H9 (cell line): Measurements from ENCODE around the gene ZNF132. TPM values are rescaled to one million over a fixed set of nuclear protein-coding genes. Genes with fewer than 3 reads are reported as not detected.

Experiments used
- DNase-seq: peaks from one replicate; pipeline ENCODE4 v3.0.0-alpha.2; 2017
- H2AFZ ChIP-seq: one replicate; pipeline ENCODE4 v1.6.1; 2013; ENCODE audit warnings: mild to moderate bottlenecking, low read length, control low read depth, moderate library complexity
- H2AK5ac ChIP-seq: 2 replicates; pipeline ENCODE4 v1.6.1; 2013; ENCODE audit warnings: low read length, control low read depth, mixed read lengths; ENCODE audit not compliant: insufficient read length
- H2BK120ac ChIP-seq: one replicate; pipeline ENCODE4 v1.6.1; 2013; ENCODE audit warnings: low read depth, mild to moderate bottlenecking, low read length, control low read depth, inconsistent platforms; ENCODE audit not compliant: poor library complexity, severe bottlenecking
- H2BK12ac ChIP-seq: 2 replicates; pipeline ENCODE4 v1.6.1; 2013; ENCODE audit warnings: low read length, control low read depth, mixed read lengths, low read depth; ENCODE audit not compliant: insufficient read length
- H2BK15ac ChIP-seq: 2 replicates; pipeline ENCODE4 v1.6.1; 2013; ENCODE audit warnings: low read depth, low read length, control low read depth
- H2BK20ac ChIP-seq: one replicate; pipeline ENCODE4 v1.6.1; 2013; ENCODE audit warnings: low read depth, mild to moderate bottlenecking, low read length, control low read depth, inconsistent platforms; ENCODE audit not compliant: poor library complexity, severe bottlenecking
- H2BK5ac ChIP-seq: 2 replicates; pipeline ENCODE4 v1.6.1; 2013; ENCODE audit warnings: low read length, control low read depth, mixed read lengths; ENCODE audit not compliant: insufficient read length
- H3K14ac ChIP-seq: 2 replicates; pipeline ENCODE4 v1.6.1; 2013; ENCODE audit warnings: low read length, control low read depth; ENCODE audit not compliant: insufficient read depth
- H3K18ac ChIP-seq: 2 replicates; pipeline ENCODE4 v1.6.1; 2013; ENCODE audit warnings: low read depth, mild to moderate bottlenecking, mixed read lengths, low read length, control low read depth; ENCODE audit not compliant: insufficient read length
- H3K23ac ChIP-seq: 2 replicates; pipeline ENCODE4 v1.6.1; 2013; ENCODE audit warnings: low read length, control low read depth, mixed read lengths, low read depth; ENCODE audit not compliant: insufficient read length
- H3K23me2 ChIP-seq: 2 replicates; pipeline ENCODE4 v1.6.1; 2013; ENCODE audit warnings: low read depth, mild to moderate bottlenecking, mixed read lengths, low read length, control low read depth; ENCODE audit not compliant: insufficient read length, poor library complexity, severe bottlenecking
- H3K27ac ChIP-seq: 2 replicates; pipeline ENCODE4 v1.5.1; 2013; ENCODE audit warnings: low read length, control low read depth, mixed read lengths, low read depth; ENCODE audit not compliant: insufficient read length
- H3K27me3 ChIP-seq: 2 replicates; pipeline ENCODE4 v1.6.1; 2013; ENCODE audit warnings: low read length, control low read depth, inconsistent platforms; ENCODE audit not compliant: insufficient read depth
- H3K4ac ChIP-seq: 2 replicates; pipeline ENCODE4 v1.6.1; 2013; ENCODE audit warnings: low read depth, mild to moderate bottlenecking, control low read depth, inconsistent platforms, low read length, moderate library complexity
- H3K4me1 ChIP-seq: 2 replicates; pipeline ENCODE4 v1.6.1; 2013; ENCODE audit warnings: low read length, control low read depth, inconsistent platforms; ENCODE audit not compliant: insufficient read depth
- H3K4me2 ChIP-seq: 2 replicates; pipeline ENCODE4 v1.6.1; 2013; ENCODE audit warnings: low read length, control low read depth, mixed read lengths; ENCODE audit not compliant: insufficient read length, insufficient read depth
- H3K56ac ChIP-seq: 2 replicates; pipeline ENCODE4 v1.6.1; 2013; ENCODE audit warnings: low read depth, mild to moderate bottlenecking, mixed read lengths, low read length, control low read depth; ENCODE audit not compliant: insufficient read length
- H3K79me1 ChIP-seq: 2 replicates; pipeline ENCODE4 v1.6.1; 2013; ENCODE audit warnings: low read depth, mild to moderate bottlenecking, moderate library complexity, low read length, control low read depth, inconsistent platforms; ENCODE audit not compliant: insufficient read depth, poor library complexity, severe bottlenecking
- H3K79me2 ChIP-seq: 2 replicates; pipeline ENCODE4 v1.6.1; 2013; ENCODE audit warnings: low read length, control low read depth, inconsistent platforms; ENCODE audit not compliant: insufficient read depth
- H3K9ac ChIP-seq: 2 replicates; pipeline ENCODE4 v1.6.1; 2013; ENCODE audit warnings: low read length, control low read depth, mixed read lengths; ENCODE audit not compliant: insufficient read length; ENCODE audit errors: extremely low read depth
- H3K9me3 ChIP-seq: one replicate; pipeline ENCODE4 v1.6.1; 2013; ENCODE audit warnings: low read depth, low read length, inconsistent platforms; ENCODE audit not compliant: control insufficient read depth
- H3T11ph ChIP-seq: one replicate; pipeline ENCODE4 v1.6.1; 2013; ENCODE audit warnings: mild to moderate bottlenecking, low read length, control low read depth, inconsistent platforms
- H4K20me1 ChIP-seq: one replicate; pipeline ENCODE4 v1.6.1; 2013; ENCODE audit not compliant: control insufficient read depth, insufficient read length, insufficient read depth
- H4K5ac ChIP-seq: 2 replicates; pipeline ENCODE4 v1.6.1; 2013; ENCODE audit warnings: low read depth, mild to moderate bottlenecking, mixed read lengths, low read length, control low read depth; ENCODE audit not compliant: insufficient read length
- H4K8ac ChIP-seq: replicated peaks from 2 replicates; pipeline ENCODE4 v1.6.1; 2013; ENCODE audit warnings: low read length, control low read depth, mixed read lengths, low read depth; ENCODE audit not compliant: insufficient read length
- H4K91ac ChIP-seq: 2 replicates; pipeline ENCODE4 v1.6.1; 2013; ENCODE audit warnings: low read depth, mild to moderate bottlenecking, moderate library complexity, mixed read lengths, low read length, control low read depth; ENCODE audit not compliant: insufficient read length
- H3K27ac Mint-ChIP-seq, 3 experiments: 2 replicates in 2 of 3; 3 replicates in 1 of 3; pipeline ENCODE4 v1.8.0; 2020 to 2021; ENCODE audit warnings: mixed read lengths in 3 of 3, mild to moderate bottlenecking in 1 of 3, moderate library complexity in 1 of 3
- H3K27me3 Mint-ChIP-seq: 2 replicates; pipeline ENCODE4 v1.8.0; 2021; ENCODE audit warnings: low read depth, mild to moderate bottlenecking, moderate library complexity, mixed read lengths
- H3K36me3 Mint-ChIP-seq, 3 experiments: 2 replicates in 2 of 3; 3 replicates in 1 of 3; pipeline ENCODE4 v1.8.0; 2020 to 2021; ENCODE audit warnings: low read depth in 3 of 3, mixed read lengths in 3 of 3; ENCODE audit not compliant: insufficient read depth in 1 of 3
- H3K4me1 Mint-ChIP-seq, 2 experiments: 2 replicates each; pipeline ENCODE4 v1.8.0; 2020; ENCODE audit warnings: mixed read lengths in 2 of 2
- H3K4me3 Mint-ChIP-seq, 2 experiments: 2 replicates in 1 of 2; 3 replicates in 1 of 2; pipeline ENCODE4 v1.8.0; 2020 to 2021; ENCODE audit warnings: mild to moderate bottlenecking in 2 of 2, mixed read lengths in 2 of 2, moderate library complexity in 1 of 2
- H3K9me3 Mint-ChIP-seq, 2 experiments: 2 replicates in 1 of 2; 3 replicates in 1 of 2; pipeline ENCODE4 v1.8.0; 2020; ENCODE audit warnings: mild to moderate bottlenecking in 2 of 2, mixed read lengths in 2 of 2, moderate library complexity in 1 of 2
- WGBS: extraction: QIAGEN DNeasy Blood & Tissue Kit; methylation state at CpG from one replicate; pipeline ENCODE4 v1.1.7; 2013; ENCODE audit warnings: missing lambda C conversion rate, low lambda C conversion rate, mixed read lengths; ENCODE audit not compliant: insufficient read length; ENCODE audit errors: extremely low coverage; 5-methylcytosine and 5-hydroxymethylcytosine counted together
- total RNA-seq: library from RNA; stranded (reverse); gene quantifications from 2 replicates; pipeline ENCODE4 v1.2.1, GENCODE V29; 2021
- TF ChIP-seq, protein P1 (sequence below): fragments of 200-600 bp; sonication (generic); conservative IDR thresholded peaks from 3 replicates; pipeline ENCODE4 v1.8.0; 2021; ENCODE audit warnings: antibody characterized with exemption, mild to moderate bottlenecking

Gene ZNF132
- total RNA-seq, 1 experiment from 2014 or later: 0.24 TPM

DNA sequence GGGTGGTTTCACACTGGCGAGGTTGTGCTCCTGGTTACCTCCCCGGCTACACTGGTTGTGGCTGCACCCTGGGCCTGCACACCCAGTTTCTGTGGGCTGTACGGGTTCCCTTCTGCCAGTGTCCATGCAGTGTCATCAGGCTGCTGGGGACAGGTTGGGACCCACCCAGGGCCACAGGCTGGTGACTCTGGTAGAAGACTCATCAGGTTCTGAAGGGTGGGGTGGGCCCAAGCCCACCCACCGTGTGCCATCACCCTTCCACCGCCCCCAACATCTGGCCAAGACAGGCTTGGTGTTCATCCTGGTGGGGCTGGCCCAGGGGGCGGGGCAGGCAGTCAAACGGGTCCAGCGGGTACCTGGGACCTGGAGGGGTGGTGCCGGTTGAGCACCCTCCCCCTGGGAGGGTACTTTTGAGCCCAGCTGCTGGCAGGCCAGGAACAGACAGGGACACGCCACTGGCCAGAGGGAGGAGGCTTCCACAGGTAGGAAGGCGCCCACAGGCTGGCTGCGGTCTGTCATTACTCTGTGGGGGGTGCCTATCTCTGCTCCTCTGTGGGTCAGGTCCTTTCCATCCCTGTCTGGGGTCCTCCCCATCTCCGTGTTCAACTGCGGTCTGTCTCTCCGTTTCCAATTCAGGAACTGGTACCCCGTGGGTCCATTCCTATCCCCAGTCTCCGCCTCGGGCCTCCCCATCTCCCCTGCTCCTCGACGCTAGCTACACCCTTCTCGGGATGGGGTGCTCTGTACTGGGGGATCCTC is 44.6 kb downstream of the ZNF132 start, which contains the start of gene RNF225:
TSS of gene RNF225 (plus strand) at position 437 of the 759 bp plus-strand sequence. CDS start 434 bp downstream, outside the sequence.
- H3K4me2 ChIP-seq: peak within 1 kb of the TSS; percentile 30

More for the DNA sequence above, 44.6 kb downstream of the ZNF132 start, which contains the start of gene RNF225:
- H3K36me3 Mint-ChIP-seq: peaks cover 37 to 47% (median 40%) of the 10 kb centered on the region in 3 experiments; a peak in 6 of 7 replicates
- Histone ChIP-seq H3K79me1 (peaks cover 3% of the 10 kb centered on the region), H2AK5ac (no peak within 1 kb of the TSS), H4K20me1 (peaks cover 5% of the 10 kb centered on the region), H3K56ac (no peak within 1 kb of the TSS), H2BK20ac (no peak within 1 kb of the TSS), H3K27me3 (no peaks in the 10 kb centered on the region; the same call in 1 of the 2 replicates), H3K4ac (no peak within 1 kb of the TSS), H3K9me3 (no peaks in the 10 kb centered on the region), H3K18ac (peak within 1 kb of the TSS; percentile 22), H4K5ac (no peak within 1 kb of the TSS), H4K91ac (no peak within 1 kb of the TSS), H3K23ac (no peak within 1 kb of the TSS), H2BK5ac (no peak within 1 kb of the TSS), H3K79me2 (no peaks in the 10 kb centered on the region), H3K14ac (no peak within 1 kb of the TSS), H3K27ac (no peak within 1 kb of the TSS), H3K9ac (no peak within 1 kb of the TSS), H2BK15ac (no peak within 1 kb of the TSS), H4K8ac (no peak within 1 kb of the TSS), H2BK12ac (no peak within 1 kb of the TSS), H3T11ph (no peak within 1 kb of the TSS), H2BK120ac (no peak within 1 kb of the TSS), H3K4me1 (no peaks in the 10 kb centered on the region), H2AFZ (no peak within 1 kb of the TSS), H3K23me2 (peaks cover 7% of the 10 kb centered on the region)
- DNase-seq: peak; percentile 88
- H3K4me3 Mint-ChIP-seq: peak within 1 kb of the TSS; percentile 55 to 69
- H3K27ac Mint-ChIP-seq: peak within 1 kb of the TSS; percentile 50 to 90 (median 85); a peak in 5 of 7 replicates
- TF ChIP-seq, protein P1, sequence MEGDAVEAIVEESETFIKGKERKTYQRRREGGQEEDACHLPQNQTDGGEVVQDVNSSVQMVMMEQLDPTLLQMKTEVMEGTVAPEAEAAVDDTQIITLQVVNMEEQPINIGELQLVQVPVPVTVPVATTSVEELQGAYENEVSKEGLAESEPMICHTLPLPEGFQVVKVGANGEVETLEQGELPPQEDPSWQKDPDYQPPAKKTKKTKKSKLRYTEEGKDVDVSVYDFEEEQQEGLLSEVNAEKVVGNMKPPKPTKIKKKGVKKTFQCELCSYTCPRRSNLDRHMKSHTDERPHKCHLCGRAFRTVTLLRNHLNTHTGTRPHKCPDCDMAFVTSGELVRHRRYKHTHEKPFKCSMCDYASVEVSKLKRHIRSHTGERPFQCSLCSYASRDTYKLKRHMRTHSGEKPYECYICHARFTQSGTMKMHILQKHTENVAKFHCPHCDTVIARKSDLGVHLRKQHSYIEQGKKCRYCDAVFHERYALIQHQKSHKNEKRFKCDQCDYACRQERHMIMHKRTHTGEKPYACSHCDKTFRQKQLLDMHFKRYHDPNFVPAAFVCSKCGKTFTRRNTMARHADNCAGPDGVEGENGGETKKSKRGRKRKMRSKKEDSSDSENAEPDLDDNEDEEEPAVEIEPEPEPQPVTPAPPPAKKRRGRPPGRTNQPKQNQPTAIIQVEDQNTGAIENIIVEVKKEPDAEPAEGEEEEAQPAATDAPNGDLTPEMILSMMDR: no peak
- H3K4me1 Mint-ChIP-seq: peaks cover 12% of the 10 kb centered on the region in 2 experiments
- peaks cover 12% of the 10 kb centered on the region for H3K27me3 Mint-ChIP-seq
- WGBS: no CpG with 5 or more reads among the region's 21 CpGs
- no peaks in the 10 kb centered on the region for H3K9me3 Mint-ChIP-seq
